DMS 273 (cell line): Measurements from ENCODE around the gene FCF1.

ENCODE experiments used
- DNase-seq: peaks from one replicate; lab custom pipeline; 2025; ENCODE audit not compliant: unreplicated experiment; lab: John Stamatoyannopoulos, UW

The FCF1 gene

DNA sequence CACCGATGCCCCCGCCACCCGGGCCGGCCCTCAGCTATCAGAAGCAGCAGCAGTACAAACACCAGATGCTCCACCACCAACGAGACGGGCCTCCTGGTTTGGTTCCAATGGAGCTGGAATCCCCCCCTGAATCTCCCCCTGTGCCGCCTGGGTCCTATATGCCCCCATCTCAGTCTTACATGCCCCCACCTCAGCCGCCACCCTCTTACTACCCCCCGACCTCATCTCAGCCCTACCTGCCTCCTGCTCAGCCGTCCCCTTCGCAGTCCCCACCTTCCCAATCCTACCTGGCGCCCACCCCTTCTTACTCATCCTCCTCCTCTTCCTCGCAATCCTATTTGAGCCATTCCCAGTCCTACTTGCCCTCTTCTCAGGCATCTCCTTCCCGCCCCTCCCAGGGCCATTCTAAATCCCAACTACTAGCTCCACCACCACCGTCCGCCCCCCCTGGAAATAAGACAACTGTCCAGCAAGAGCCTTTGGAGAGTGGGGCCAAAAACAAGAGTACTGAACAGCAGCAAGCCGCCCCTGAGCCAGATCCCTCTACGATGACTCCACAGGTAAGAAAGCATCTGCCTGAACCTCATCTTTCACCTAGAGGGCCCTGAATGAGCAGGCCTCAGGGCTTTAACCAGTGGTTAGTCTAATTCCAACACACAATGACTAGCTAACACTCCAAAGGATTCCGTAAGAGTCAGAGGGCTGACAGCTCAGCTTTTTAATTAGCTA lies 51.0 kb downstream of the FCF1 start:
- DNase-seq = peak; percentile 43

DNA sequence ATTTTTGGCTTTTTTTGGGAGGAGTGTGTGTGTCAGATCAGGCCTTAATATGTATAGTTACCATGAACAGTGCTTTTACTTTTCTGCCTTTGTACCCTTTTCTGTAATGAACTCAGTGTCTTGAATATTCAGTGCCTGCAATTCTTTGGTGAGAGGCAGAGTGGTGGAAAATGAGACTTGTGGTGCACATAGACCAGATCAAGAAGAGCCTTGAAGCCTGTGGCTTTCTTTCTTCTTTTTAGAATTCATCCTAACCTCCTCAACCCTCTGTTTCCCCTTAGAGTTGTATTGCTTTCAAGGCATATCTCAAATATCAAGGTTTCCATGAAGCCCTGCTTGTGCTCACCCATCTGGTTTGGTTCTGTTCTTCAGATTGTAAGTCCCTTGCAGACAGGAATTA lies 52.8 kb downstream of the FCF1 start:
- DNase-seq = no peak

DNA sequence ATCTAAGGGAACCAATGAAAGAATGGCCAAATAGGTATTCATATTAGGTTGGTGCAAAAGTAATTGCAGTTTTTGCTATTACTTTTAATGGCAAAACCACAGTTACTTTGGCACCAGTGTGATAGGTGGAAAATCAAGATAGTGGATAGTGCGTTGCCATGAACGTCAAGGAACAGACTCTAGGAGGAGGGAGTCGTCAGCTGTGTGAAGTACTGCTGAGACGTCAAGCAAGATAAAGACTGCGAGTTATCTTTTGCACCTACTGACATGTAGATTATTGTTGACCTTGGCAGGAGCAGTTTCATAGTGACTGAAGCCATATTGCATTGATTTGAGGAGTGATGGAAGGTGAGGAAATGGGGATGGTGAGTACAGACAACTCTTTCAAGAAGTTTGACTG lies 58.5 kb downstream of the FCF1 start:
- no peak for DNase-seq

DNA sequence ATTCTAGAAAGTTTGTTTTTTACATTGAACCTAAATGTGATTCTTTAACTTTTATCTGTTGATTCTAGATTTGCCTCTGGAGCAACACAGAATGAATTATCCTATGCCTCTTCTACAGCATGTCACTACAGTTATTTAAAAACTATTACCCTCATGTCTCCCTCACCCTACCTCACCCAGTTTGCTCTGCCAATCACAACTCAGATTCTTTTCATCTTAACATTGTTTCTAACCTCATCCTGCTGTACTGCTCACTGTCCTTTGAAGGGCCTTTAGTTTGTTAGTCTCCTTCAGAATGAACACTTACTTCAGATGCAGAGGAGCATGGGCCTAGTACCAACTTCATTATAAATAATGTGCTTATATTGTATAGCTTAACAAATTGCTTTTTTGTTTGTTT lies 71.7 kb downstream of the FCF1 start:
- DNase-seq = no peak

DNA sequence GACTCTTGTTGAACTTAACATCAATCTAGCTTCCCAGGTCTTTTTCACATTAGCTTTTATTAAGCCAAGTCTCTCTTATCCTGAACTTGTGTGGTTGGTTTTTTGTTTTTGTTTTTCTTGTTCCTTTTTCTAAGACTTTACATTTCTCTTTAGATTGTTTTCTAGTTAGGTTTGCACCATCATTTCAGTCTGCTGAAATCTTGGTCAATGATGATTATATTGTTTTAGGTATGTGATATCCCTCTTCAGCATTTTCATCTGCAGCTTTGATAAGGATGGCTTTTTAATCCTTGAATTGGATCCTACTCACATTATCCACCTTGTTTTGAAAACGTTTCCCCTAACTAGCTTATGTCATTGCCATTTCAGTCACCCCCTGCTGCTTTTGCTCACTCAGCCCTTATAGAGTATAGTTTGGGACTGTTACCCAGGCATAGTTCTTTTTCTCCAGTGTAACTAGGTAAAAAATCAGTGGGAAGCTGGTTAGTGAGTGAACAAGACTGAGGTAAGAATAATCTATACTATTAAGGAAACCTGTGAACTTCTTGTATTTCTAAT lies 72.2 kb downstream of the FCF1 start:
- no peak for DNase-seq

DNA sequence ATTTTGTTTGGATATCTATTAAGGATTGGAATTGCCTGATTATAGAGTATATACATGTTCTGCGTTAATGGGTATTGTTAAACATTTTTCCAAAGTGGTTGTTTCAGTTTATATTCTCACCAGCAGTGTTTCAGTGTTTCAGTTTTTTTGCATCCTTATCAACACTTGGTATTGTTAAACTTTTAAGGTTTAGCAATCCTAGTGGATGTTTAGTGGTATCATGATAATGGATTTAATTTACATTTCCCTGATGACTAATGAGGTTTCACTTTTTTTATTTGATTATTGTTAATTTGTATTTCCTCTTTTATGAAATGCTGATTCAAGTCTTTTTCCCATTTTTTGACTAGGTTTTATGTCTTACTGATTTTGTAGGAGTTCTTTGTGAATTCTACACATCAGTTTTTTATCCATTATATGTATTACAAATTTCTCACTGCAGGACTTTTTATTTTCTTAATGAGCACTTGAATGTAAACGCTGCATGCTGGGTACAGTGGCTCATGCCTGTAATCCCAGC lies 73.9 kb downstream of the FCF1 start:
- DNase-seq = no peak
